HG02763 (cell line): Measurements from ENCODE around the gene CCBE1.
A peak's percentile ranks its signal among the peaks of the same experiment; 100 is the strongest.

Experiments used
- ATAC-seq: cut with Tn5 transposase; IDR thresholded peaks from one replicate; pipeline ENCODE4 v1.9.1; 2021; ENCODE audit warnings: mild to moderate bottlenecking, moderate library complexity; ENCODE audit not compliant: unreplicated experiment

Gene CCBE1

DNA sequence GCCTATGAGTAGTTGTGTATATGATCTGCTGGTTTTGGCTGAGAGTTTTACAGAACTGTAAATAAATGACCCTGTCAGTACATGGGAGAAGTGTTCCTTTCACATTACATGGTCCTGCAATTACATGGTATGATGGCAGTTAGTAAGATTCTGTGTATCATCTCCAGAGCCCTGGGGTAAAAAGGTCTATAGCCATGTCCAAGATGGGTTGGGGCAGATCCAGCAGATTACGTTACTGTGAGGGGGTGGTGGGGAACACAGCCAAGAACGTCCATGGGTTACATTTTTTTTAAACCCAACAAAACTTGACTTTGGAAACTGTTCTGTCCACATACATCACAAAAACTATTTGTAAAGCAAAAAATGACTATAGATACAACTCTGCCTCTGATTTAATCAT lies 274.0 kb downstream of the CCBE1 start:
- ATAC-seq: no peak

DNA sequence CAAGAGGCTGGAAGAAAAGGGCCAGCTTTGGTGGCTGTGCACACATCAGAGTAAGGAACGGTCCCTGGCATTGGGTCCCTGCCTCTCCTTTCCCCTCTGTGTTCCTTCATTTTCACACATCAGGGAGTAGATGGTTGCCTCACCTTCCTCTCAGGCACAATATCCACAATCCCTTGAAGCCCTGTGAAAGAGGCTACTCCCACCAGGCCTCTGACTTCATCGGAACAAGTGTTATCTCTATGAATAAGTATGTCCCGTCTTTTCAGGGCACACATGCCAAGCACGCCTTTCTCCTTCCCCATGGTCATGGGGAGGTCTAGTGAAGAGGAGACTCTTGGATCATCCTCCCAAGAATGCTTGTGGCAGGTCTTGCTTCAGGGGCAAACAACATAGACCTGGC lies 277.0 kb downstream of the CCBE1 start:
- no peak for ATAC-seq

DNA sequence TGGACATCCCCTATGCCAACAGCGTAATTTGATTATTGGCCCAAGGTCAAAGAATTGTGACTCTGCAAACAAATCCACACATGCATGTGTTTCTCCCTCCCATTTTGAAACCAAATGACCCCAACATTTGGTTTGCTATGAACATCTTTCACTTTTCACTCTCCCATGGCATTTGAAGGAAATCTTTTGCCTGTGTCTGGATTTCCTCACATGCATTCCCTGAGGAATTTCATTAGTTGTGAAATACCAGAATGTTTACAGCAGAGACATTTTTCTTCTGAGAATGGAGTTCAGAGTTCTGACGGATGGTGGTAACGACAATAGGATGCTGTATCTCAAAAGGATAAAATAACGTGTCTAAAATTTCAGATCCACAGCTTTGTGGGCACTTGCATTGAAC lies 277.8 kb downstream of the CCBE1 start:
- ATAC-seq: no peak

DNA sequence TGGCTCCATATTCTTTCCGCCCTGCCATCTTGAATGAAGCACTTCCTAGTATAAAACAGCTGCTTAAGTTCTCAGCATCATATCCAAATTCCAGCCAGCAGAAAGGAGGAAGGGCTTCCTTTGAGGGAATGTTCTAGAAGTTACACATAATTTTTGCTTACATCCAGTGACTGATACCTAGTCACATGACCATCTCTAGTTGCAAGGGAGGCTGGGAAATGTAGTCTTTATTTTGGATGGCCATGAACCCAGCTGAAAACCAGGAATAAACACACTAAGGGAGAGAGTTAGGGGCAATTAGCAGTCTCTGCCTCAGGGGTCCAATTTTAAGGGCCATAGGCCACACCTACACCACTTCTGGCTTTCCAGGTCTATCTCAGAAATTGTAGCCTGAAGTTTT lies 280.4 kb downstream of the CCBE1 start:
- ATAC-seq: no peak

DNA sequence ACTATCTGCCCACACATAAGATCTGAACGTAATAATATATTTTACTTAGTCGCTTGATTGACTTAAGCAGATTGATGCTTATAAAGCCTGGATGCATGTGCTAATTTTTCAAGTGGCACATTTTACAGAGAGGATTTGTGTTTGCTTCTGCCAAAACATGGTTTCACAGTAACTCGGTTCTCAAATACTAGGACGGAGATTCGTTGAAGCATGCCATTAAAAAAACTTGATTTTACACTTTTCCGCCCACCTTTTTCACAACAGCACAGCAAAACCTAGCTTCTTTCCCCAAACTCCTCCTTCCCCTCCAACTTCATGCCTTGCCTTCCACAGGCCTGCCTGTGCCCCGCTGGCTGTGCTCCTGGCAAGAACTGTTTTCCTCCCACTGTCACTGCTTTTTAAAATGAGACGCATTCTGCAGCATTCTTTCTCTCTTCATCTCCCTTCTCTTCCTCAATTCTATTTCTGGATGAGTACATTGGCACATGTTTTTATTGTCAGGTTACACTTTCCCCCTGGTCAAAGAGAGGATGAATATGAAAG lies 283.0 kb downstream of the CCBE1 start:
- ATAC-seq: no peak

DNA sequence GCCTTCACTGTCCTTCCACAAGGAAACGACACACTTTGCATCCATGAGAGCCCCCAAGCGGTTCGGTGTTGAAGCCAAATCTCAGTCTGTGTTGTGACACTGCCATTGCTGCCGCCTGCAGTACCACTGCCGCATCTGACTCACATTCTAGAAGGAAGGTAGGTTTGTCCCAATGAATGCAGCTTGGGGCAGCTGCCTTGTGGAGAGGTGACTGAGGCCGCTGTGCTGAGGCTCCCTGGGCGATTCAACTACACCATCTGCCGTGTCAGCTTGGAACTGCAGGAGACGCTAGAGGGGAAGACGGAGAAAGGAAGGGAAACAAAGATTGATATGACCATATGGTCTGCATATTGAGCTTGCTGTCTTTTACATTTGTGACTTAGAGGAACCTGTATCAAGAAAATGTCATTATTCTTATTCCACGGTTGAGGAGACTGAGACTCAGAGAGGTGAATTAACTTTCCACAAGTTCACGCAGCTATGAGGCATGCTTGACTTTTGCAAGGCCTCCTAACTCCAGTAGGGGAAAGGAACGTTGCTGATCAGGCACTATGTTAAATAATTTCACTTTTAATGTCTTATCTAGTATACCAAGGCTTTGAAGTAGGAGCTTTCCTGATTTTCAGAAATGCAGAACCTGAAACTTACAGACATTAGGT lies 294.7 kb downstream of the CCBE1 start:
- peak; percentile 80 for ATAC-seq

DNA sequence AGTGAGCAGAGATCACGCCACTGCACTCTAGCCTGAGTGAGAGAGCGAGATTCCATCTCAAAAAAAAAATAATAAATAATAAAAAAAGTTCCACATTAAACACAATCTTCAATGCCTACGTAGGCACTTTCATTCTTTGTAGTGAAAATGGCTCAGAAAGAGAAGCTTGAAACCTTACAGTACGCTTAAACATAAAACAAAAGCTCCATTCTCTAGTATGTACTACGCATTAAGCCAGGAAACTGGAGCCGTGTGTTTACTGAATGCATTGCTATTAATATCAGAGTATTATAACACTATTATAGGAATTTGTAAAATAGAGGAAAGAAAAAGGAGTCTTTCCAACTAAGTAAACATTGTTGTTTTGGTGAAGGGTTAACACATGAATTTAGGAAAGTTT lies 296.8 kb downstream of the CCBE1 start:
- ATAC-seq: no peak

DNA sequence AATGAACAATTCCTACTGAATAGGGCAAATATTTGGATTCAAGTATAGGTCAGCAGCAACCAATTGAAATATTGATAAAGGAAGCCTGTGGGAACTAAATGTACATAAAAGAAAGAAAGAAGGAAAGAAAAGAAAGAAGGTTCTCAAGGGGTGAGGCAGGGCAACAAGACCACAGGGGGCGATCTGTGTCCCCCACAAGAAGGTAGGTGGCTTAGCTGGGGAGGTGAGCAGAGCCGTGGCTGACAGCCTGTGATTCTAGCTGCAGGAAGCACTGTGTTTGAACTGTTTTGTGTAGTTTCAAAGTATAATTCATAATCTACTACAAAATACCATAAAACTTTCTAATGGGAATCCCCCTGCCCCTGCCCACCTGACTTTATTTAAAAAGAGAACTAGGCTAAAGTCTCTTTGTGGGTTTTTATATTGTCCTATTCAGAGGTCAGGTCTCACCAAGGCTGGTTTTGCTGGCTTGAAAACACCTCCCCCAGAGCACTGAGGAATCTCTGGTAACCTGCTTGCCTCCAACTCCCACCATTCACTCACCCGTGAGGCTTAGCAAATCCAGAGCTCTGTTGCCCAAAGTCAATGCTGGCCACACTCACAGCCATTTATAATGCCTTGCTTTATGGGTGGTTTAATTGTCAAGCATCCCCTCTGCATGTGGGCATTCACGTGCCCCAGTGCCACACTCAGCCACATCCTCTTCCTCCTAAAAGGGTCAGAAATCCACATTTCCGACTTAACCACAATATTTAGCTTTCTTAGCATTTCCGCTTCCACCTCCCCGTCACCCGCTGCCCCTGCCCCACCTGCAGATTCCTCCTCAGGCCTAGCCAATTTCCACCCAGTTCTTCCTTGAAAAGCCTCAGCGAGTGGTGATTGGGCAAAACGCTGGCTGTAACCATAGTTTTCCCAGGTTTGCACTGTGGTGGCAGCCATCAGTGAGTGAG lies 301.7 kb downstream of the CCBE1 start:
- ATAC-seq: no peak

DNA sequence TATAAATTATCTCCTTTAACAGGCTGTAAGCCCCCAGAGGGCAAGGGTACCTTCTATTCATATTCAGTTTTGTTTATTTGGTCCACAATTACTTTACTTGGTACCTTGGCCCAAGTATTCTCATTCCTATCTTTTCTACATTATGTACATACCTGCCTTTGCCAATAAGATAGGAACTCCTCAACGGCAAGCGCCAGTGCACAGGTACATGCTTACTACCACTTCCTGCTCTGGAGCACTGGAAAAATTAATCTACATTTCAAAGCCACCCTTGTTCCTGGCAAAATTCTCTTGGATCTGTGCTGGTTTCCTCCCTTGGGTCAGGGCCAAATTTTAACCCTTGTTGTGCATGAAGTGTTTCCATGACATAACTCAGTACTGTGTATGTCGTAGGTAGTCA lies 303.8 kb downstream of the CCBE1 start:
- no peak for ATAC-seq

DNA sequence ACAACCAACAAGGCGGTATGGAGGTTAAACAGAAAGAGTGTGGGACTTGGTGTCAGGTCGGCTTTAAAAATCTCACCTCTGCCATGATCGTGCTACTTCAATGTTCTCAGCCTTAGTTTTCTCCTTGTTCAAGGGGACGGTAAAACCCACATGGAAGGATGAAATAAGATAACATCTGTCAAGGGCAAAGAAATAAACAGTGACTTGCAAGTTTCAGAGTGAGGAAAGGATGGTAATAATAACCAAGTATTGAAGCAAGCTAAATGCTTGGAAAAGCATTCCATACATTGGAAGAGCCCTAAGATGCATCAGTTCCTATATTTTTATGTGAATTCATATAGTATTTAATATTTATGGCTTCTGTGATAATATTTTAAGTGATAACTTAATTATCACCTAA lies 308.4 kb downstream of the CCBE1 start:
- no peak for ATAC-seq

DNA sequence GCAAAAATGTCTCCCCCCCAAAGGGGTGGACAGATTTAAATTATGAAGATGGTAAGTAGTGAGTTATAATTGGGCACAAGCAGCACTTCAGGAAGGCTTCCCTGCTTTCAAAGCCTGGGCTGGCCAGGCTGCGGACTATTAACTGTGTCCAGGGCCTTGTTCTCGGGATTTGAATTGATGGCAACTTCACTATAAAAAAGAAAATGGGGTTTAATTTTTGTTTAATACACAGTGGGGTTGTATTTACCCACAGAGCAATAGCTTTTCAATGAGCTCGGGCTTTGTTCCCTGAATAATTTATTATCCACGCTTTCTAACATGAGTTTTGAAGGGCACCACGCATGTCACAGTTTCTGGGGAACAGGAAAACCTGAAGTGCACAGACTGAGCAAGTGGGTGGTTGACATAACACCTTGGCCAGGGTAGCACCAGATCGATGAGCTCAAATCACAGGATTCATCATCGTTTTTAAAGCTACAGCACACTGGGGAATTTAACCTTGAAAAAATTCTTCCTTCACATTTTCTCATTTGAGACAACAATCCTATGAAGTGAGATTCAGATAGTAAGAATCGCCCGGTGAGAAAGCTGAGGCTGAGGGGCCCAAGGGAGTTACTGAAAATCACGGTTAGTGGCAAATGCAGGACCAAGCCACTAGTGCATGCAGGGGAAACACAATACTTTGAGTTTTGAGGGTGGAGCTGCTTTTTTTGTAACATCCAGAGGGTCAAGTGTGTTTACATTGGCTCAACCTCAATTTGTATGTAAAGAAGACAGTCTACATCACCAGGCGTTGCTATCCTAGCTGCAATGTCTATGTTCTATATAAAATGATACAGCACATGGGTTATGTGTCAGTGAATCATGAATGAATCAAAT lies 309.3 kb downstream of the CCBE1 start:
- no peak for ATAC-seq

DNA sequence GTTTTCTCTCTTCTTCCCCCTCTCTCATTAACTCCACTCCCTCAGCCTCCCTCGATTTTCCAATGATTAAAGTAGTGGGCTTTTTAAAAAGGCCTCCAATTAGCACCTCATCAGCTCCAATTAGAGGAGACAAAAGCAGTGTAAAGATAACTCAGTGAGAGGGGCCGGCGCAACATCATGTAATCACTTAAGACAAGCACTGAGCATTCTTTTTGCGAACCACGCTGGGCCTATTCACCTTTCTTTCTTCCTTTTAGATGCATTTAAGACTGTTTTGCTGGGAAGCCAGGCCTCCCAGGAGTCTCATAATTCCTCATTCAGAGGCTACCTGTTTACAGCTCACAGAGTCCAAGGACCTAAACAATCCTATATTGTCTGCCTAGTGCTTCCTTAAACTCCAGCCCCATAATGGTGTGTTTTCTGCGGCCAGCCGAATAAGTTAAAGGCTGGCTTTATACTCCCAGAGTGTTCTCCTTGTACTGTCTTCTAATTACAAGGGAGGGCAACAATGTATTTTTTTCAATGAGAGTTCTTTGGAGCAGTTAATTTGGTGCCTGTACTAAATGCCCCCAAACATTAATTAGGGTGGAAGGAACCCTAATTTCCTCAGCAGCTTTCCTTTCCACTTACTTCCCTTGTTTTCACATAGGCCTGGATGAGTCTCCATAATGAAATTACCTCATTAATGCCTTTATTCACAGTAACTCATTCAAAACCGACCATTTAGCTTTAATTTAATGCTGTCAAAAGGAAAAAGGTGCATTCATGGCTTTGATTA lies 310.1 kb downstream of the CCBE1 start:
- ATAC-seq: no peak

DNA sequence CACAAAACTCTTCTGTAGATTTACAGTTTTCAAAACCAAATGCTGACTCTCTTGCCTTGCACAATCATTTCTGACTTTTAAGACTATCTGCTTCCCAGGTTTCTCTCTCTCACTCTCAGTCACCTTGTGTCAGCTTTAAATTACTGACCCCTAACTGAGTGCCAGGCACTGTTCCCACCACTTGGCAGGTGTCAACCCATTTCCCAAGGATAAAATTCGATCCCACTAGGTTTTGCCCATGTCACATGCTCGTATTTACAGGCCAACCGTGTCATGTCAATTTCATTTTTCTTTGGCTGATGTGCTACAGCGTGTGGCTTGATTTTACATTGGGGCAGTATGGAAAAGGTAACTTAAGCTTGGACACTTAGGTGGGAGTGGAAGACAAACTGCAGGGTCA lies 312.0 kb downstream of the CCBE1 start:
- no peak for ATAC-seq

DNA sequence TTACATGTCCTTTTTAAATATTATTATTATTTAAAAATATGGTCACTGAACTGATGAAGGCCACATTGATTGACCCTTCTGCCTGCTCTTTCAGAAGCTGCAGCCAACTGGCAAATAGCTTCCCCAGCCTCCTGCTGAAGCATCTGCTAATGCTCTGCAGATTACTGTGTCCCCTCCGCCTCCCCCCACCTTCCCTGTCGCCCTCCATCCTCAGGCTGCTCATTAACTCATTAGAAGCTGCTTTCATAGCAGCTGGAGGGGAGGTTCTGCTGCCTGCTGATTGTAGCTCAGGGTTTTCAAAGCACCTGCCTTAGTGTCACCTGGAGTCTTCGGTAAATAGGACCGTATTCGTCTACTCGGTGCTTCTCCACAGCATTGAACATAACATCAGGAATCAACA lies 313.4 kb downstream of the CCBE1 start:
- ATAC-seq: no peak

DNA sequence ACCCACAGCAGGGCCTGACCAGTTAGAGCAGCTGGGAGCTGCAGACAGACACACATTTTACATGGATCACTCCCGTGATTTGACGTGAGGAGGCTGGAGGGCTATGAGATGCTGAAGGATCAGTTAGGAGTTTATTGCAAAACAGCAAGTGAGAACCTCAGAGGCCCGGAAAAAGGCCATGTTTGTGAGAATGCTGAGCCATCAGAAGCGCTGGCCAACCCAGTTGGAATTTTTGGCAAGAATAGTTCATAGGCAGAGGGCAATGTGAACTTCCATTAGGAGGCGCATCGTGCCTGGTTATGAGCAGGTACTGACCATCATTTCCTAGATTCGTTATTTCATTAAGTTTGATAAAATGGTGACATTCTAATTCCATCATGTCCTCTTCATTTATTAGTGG lies 314.8 kb downstream of the CCBE1 start:
- no peak for ATAC-seq

DNA sequence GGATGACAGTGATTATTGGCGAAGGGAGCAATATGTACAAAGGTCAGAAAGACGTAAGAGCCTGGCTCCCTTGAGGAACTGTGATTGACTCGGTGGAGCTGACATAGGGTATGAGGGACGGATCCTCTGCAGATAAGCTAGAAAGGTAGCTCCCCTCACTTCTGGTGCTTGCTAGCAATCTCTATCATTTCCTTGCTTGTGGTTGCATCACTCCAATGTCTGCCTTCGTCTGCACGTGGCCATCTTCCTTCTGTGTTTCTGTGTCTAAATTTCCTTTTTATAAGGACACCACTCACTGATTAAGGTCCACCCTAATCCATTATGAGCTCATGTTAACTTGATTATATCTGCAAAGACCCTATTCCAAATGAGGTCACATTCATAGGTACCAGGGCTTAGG lies 315.3 kb downstream of the CCBE1 start:
- no peak for ATAC-seq
